Activated B cell treated with CpG ODN at 0.5 μM for 24 hours (primary cell): ENCODE data around the gene MYLK3. TPM values are rescaled to one million over a fixed set of nuclear protein-coding genes. Genes with fewer than 3 reads are reported as not detected.
A peak's percentile ranks its signal among the peaks of the same experiment; 100 is the strongest.

Experiments
- ATAC-seq: fragments of 200-7000 bp; cut with Tn5 transposase; one replicate; pipeline ENCODE4 v1.10.0; 2021; ENCODE audit warnings: low read depth, mild to moderate bottlenecking, moderate library complexity
- CTCF ChIA-PET: fragments of 350-600 bp; sonication (Branson Sonifier 250); formaldehyde crosslinking; loops from one replicate; lab custom pipeline; 2021; ENCODE audit warnings: antibody characterized with exemption; lab: Charles Lee
- POLR2A ChIA-PET: fragments of 350-600 bp; sonication (Branson Sonifier 250); formaldehyde crosslinking; loops from one replicate; lab custom pipeline; 2021; ENCODE audit warnings: antibody characterized with exemption; lab: Charles Lee
- DNase-seq: peaks from one replicate; pipeline ENCODE4 v3.0.0; 2022
- H3K27ac Mint-ChIP-seq: one replicate; pipeline ENCODE4 v1.8.0; 2020; ENCODE audit warnings: mixed read lengths
- H3K27me3 Mint-ChIP-seq: one replicate; pipeline ENCODE4 v1.8.0; 2021; ENCODE audit warnings: mixed read lengths
- H3K36me3 Mint-ChIP-seq: one replicate; pipeline ENCODE4 v1.8.0; 2021; ENCODE audit warnings: low read depth, mixed read lengths
- H3K4me1 Mint-ChIP-seq: one replicate; pipeline ENCODE4 v1.8.0; 2021; ENCODE audit warnings: mixed read lengths
- H3K4me3 Mint-ChIP-seq: one replicate; pipeline ENCODE4 v1.8.0; 2020; ENCODE audit warnings: mild to moderate bottlenecking, mixed read lengths
- H3K9me3 Mint-ChIP-seq: one replicate; pipeline ENCODE4 v1.8.0; 2020; ENCODE audit warnings: mixed read lengths
- intact Hi-C: fragments of 100-400 bp; cut with micrococcal nuclease; formaldehyde crosslinking; loops from one replicate; pipeline ENCODE4 v1.15.1; 2024
- total RNA-seq: library from RNA; stranded (reverse); gene quantifications from 2 replicates; pipeline ENCODE4 v1.2.3, GENCODE V29; 2022
- TF ChIP-seq, protein P1 (sequence below): fragments of 200-600 bp; IDR thresholded peaks from one replicate; pipeline ENCODE4 v1.8.0; 2022; ENCODE audit warnings: antibody characterized with exemption, mild to moderate bottlenecking

Gene MYLK3
- total RNA-seq, 1 donor from 2014 or later: 0.55 TPM

GRCh38 chr16:46753015-46753414, 4.9 kb upstream of the MYLK3 start:
- Mint-ChIP-seq H3K9me3 (no peaks in the 10 kb centered on the region), H3K27me3 (no peaks in the 10 kb centered on the region), H3K36me3 (no peaks in the 10 kb centered on the region), H3K27ac (no peak overlapping the region), H3K4me1 (peaks cover 21% of the 10 kb centered on the region), H3K4me3 (no peak overlapping the region)
- CTCF ChIA-PET: no interaction called here
- DNase-seq: no peak
- POLR2A ChIA-PET: no interaction called here
- no peak for ATAC-seq
- TF ChIP-seq, protein P1, sequence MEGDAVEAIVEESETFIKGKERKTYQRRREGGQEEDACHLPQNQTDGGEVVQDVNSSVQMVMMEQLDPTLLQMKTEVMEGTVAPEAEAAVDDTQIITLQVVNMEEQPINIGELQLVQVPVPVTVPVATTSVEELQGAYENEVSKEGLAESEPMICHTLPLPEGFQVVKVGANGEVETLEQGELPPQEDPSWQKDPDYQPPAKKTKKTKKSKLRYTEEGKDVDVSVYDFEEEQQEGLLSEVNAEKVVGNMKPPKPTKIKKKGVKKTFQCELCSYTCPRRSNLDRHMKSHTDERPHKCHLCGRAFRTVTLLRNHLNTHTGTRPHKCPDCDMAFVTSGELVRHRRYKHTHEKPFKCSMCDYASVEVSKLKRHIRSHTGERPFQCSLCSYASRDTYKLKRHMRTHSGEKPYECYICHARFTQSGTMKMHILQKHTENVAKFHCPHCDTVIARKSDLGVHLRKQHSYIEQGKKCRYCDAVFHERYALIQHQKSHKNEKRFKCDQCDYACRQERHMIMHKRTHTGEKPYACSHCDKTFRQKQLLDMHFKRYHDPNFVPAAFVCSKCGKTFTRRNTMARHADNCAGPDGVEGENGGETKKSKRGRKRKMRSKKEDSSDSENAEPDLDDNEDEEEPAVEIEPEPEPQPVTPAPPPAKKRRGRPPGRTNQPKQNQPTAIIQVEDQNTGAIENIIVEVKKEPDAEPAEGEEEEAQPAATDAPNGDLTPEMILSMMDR: no peak
- intact Hi-C loops: no loop called here

DNA sequence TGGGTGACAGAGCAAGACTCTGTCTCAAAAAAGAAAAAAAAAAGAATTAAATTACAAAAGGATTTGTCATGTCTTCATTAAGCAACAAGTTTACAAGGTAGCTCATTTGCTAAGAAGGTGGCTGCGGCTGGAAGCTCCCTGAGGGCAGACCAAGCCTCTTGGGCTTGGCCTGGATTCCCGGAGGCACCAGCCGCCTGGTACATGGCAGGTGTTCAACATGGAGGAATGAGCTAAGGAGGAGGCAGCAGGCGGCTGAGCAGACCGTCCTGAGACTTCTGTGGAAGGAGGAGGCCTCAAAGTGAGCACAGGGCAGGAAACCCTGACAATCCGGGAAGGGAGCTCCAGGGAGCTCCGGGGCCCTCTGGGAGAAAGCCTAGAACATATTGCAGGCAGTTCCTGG, 3.2 kb upstream of the MYLK3 start:
- Mint-ChIP-seq H3K36me3 (no peaks in the 10 kb centered on the region), H3K27me3 (no peaks in the 10 kb centered on the region), H3K4me3 (no peak overlapping the region), H3K27ac (no peak overlapping the region), H3K9me3 (no peaks in the 10 kb centered on the region), H3K4me1 (peaks cover 21% of the 10 kb centered on the region)
- ATAC-seq (no peak), DNase-seq (no peak)
- CTCF ChIA-PET: interaction anchor here (0.6 kb wide), 1 partner anchor 100 kb away, joined by 3 read pairs; no protein-coding TSS in a partner anchor
- POLR2A ChIA-PET: no interaction called here
- TF ChIP-seq, protein P1: no peak
- intact Hi-C loops: no loop called here

GRCh38 chr16:46748775-46749705, 896 bp upstream of the MYLK3 start:
- CTCF ChIA-PET: no interaction called here
- H3K9me3 Mint-ChIP-seq: no peaks in the 10 kb centered on the region
- no peaks in the 10 kb centered on the region for H3K27me3 Mint-ChIP-seq
- TF ChIP-seq, protein P1: no peak
- ATAC-seq: no peak
- POLR2A ChIA-PET: no interaction called here
- peaks cover 13% of the 10 kb centered on the region for H3K4me1 Mint-ChIP-seq
- no peak overlapping the region for H3K4me3 Mint-ChIP-seq
- H3K36me3 Mint-ChIP-seq: no peaks in the 10 kb centered on the region
- peak overlapping the region; percentile 35 for H3K27ac Mint-ChIP-seq
- no peak for DNase-seq
- intact Hi-C loops: no loop called here

DNA sequence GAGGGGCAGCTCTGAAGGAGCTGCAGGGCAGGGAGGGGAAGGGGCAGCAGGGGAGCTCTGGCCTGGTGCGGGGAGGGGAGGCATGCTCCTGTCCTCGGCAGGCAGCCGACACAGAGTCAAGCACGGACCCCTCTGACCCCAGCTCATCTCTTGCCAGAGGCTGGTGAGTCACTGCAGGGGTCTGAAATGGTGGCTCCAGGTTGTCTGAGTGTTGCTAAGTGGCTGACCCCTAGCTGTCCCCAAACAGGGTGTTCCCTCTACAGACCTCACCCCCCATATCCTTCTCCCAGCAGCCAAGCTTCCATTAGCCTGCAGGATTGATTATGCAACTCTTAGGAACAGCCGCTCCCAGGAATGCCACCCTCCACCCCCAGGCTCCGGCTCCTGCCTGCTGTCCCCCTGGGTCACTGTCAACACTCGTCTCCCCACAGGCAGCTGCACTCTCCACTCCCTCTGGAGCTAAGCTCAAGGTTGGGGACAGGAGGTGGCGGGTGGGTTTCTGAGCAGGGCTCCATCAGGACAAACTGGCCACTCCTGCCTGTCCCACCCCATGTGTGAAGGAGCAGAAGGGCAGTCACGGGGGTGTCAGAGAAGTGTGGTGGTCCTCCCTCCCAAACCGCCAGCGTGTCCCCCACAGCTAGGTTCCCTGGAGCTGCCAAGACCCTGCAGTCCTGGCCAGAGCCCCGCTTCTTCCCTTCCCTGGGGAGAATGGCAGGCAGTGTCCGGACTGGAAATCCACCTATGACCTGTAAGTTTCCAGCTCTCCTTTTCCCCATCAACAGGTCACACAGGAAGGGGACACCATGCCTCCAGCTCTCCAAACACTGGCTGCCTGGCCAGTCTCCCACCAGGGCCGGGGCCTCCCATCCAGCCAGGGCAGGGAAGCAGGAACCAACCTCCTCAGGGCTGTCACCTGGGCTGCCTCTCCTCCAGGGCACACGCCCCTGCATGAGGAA, 1.0 kb downstream of the MYLK3 start:
- TF ChIP-seq, protein P1: no peak
- DNase-seq: no peak
- Mint-ChIP-seq H3K4me3 (no peak overlapping the region), H3K27me3 (no peaks in the 10 kb centered on the region), H3K9me3 (no peaks in the 10 kb centered on the region), H3K4me1 (peaks cover 30% of the 10 kb centered on the region), H3K36me3 (no peaks in the 10 kb centered on the region), H3K27ac (no peak overlapping the region)
- POLR2A ChIA-PET: no interaction called here
- intact Hi-C loops: no loop called here
- no peak for ATAC-seq
- CTCF ChIA-PET: no interaction called here

- ATAC-seq (no peak), DNase-seq (no peak)
- no peaks in the 10 kb centered on the region for H3K27me3 Mint-ChIP-seq
- peaks cover 36% of the 10 kb centered on the region for H3K4me1 Mint-ChIP-seq
- H3K4me3 Mint-ChIP-seq: no peak overlapping the region
- intact Hi-C loops: no loop called here
- no peaks in the 10 kb centered on the region for H3K36me3 Mint-ChIP-seq
- CTCF ChIA-PET: no interaction called here
- POLR2A ChIA-PET: no interaction called here
- H3K9me3 Mint-ChIP-seq: no peaks in the 10 kb centered on the region
- no peak overlapping the region for H3K27ac Mint-ChIP-seq
- TF ChIP-seq, protein P1: no peak
These were observed 2.5 kb downstream of the MYLK3 start for GRCh38 chr16:46745617-46746016.
